ENCODE measurements around the gene OTUD1.

GRCh38 chr10:23469596-23470237, 30.8 kb downstream of the OTUD1 start:
- TF ChIP-seq, protein P1, sequence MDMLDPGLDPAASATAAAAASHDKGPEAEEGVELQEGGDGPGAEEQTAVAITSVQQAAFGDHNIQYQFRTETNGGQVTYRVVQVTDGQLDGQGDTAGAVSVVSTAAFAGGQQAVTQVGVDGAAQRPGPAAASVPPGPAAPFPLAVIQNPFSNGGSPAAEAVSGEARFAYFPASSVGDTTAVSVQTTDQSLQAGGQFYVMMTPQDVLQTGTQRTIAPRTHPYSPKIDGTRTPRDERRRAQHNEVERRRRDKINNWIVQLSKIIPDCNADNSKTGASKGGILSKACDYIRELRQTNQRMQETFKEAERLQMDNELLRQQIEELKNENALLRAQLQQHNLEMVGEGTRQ (IDR thresholded peaks at IDR 0.05) = no peak
- no peak for TF ChIP-seq MAX (IDR thresholded peaks at IDR 0.05)
- no peak for TF ChIP-seq PHF8 (IDR thresholded peaks at IDR 0.05; ENCODE audit: borderline replicate concordance, low read depth)
- no peak for TF ChIP-seq CTCF (IDR thresholded peaks at IDR 0.05)
- TF ChIP-seq POLR2AphosphoS2 (conservative IDR thresholded peaks at IDR 0.05; ENCODE audit: low read length) = no peak
- no peak for TF ChIP-seq POLR2A (IDR thresholded peaks at IDR 0.05; ENCODE audit: low read length)
- TF ChIP-seq ZFP36 (IDR thresholded peaks at IDR 0.05; ENCODE audit: borderline replicate concordance, partially characterized antibody) = no peak
- TF ChIP-seq CEBPB (IDR thresholded peaks at IDR 0.05) = no peak
- TF ChIP-seq MAZ (IDR thresholded peaks at IDR 0.05; ENCODE audit: borderline replicate concordance, low read depth, low read length) = no peak
- no peak for TF ChIP-seq RARB (CRISPR knock-in tag; IDR thresholded peaks at IDR 0.05)
